Right lobe of liver (tissue), 6 donors: ENCODE measurements around the gene PEAR1. TPM values are rescaled to one million over a fixed set of nuclear protein-coding genes. Genes with fewer than 3 reads are reported as not detected.

Experiments
- ATAC-seq, 4 donors: fragments of 200-7000 bp; cut with Tn5 transposase; one replicate each; pipeline ENCODE4 v1.9.1; 2020; ENCODE audit warnings: mild to moderate bottlenecking in 4 of 4, moderate library complexity in 4 of 4
- DNase-seq, 3 donors: peaks; one replicate each; pipeline ENCODE4 v3.0.0-alpha.2; 2020
- H3K27ac ChIP-seq, 3 donors: fragments of 200-600 bp; one replicate each; pipeline ENCODE4 v1.8.0; 2022
- H3K27me3 ChIP-seq, 2 donors: fragments of 200-600 bp; one replicate each; pipeline ENCODE4 v1.8.0; 2022
- H3K36me3 ChIP-seq, 4 donors: fragments of 200-600 bp; sonication (generic) in 1 of 4; one replicate each; pipeline versions ENCODE4 v1.5.1 to v1.8.0; 2017 to 2022; ENCODE audit warnings: control low read depth in 1 of 4
- H3K4me1 ChIP-seq, 4 donors: fragments of 200-600 bp; sonication (generic) in 1 of 4; one replicate each; pipeline versions ENCODE4 v1.5.1 to v1.8.0; 2017 to 2022; ENCODE audit warnings: control low read depth in 1 of 4
- H3K4me3 ChIP-seq, 3 donors: fragments of 200-600 bp; one replicate each; pipeline ENCODE4 v1.8.0; 2022
- H3K9me3 ChIP-seq, 4 donors: fragments of 200-600 bp; sonication (generic) in 1 of 4; one replicate each; pipeline versions ENCODE4 v1.5.1 to v1.8.0; 2017 to 2022; ENCODE audit warnings: control low read depth in 1 of 4
- CTCF ChIP-seq, 4 donors: fragments of 200-600 bp in 3 of 4; fragments of 450-650 bp in 1 of 4; IDR thresholded peaks; one replicate each; pipeline versions ENCODE4 v1.5.1 to v1.8.0; 2016 to 2022; ENCODE audit warnings: antibody characterized with exemption in 4 of 4, mild to moderate bottlenecking in 2 of 4
- POLR2A ChIP-seq: fragments of 450-650 bp; IDR thresholded peaks from one replicate; pipeline ENCODE4 v1.6.1; 2017; ENCODE audit warnings: antibody characterized with exemption, mild to moderate bottlenecking
- WGBS: methylation state at CpG from one replicate; pipeline ENCODE4 v1.1.6; 2018; ENCODE audit warnings: low coverage, low lambda C conversion rate; ENCODE audit not compliant: insufficient coverage; ENCODE audit errors: missing lambda C conversion rate; 5-methylcytosine and 5-hydroxymethylcytosine counted together
- intact Hi-C, 2 donors: fragments of 100-400 bp; cut with DNase I; formaldehyde crosslinking; loops; one replicate each; pipeline versions ENCODE4 v1.11.2 to v1.14.1; 2022
- total RNA-seq, 6 experiments: library from RNA; depleted of rRNA in 2 of 6; stranded (reverse); fragments of >200 nt in 2 of 6; fragmentation: NEBNext Ultra II Directional in 3 of 6; extraction: Animal tissue kit (Norgen Biotek cat#: 25700) in 3 of 6; gene quantifications; one replicate each; pipeline versions ENCODE4 v1.1.0 to v1.2.4, GENCODE V29; 2016 to 2023
- donor health status: DM: no; HTN: yes; CAD: no.
- donor health status: DM: no; HTN: no; CAD: no.
- donor health status: DM: no; HTN: no; CAD: no.
- donor health status: DM: no; HTN: yes; CAD: no.
- donor health status: DM: no; HTN: yes; CAD: no.

Gene PEAR1
- total RNA-seq, 6 experiments from 2014 or later = 2.2 to 9.8 (median 3.6) TPM

- Histone ChIP-seq H3K4me3 (no peak overlapping the region), H3K4me1 (no peaks in the 10 kb centered on the region), H3K27ac (no peak overlapping the region), H3K36me3 (no peaks in the 10 kb centered on the region), H3K27me3 (no peaks in the 10 kb centered on the region), H3K9me3 (no peaks in the 10 kb centered on the region)
- TF ChIP-seq POLR2A (no peak), CTCF (IDR thresholded peaks at IDR 0.05) (no peak)
- ATAC-seq = no peak
- no peak for DNase-seq
- WGBS = 31% methylated on average over 2 of the region's 13 CpGs
- intact Hi-C loops = no loop called here
Observed at GRCh38 chr1:156868341-156868740, 25.2 kb upstream of the PEAR1 start.

- ATAC-seq (no peak), DNase-seq (no peak)
- H3K27ac ChIP-seq = no peak overlapping the region
- intact Hi-C loops = no loop called here
- H3K4me1 ChIP-seq = no peaks in the 10 kb centered on the region
- 72% methylated on average over 3 of the region's 9 CpGs for WGBS
- H3K27me3 ChIP-seq = no peaks in the 10 kb centered on the region
- no peak overlapping the region for H3K4me3 ChIP-seq
- TF ChIP-seq CTCF (IDR thresholded peaks at IDR 0.05) (no peak), POLR2A (no peak)
- no peaks in the 10 kb centered on the region for H3K9me3 ChIP-seq
- no peaks in the 10 kb centered on the region for H3K36me3 ChIP-seq
Observed at GRCh38 chr1:156869455-156869854, 24.1 kb upstream of the PEAR1 start.

- H3K9me3 ChIP-seq = no peaks in the 10 kb centered on the region
- intact Hi-C loops = no loop called here
- WGBS = no CpG with 5 or more reads among the region's 18 CpGs
- ATAC-seq (no peak), DNase-seq (no peak)
- H3K27ac ChIP-seq = no peak overlapping the region
- H3K36me3 ChIP-seq = no peaks in the 10 kb centered on the region
- H3K27me3 ChIP-seq = no peaks in the 10 kb centered on the region
- TF ChIP-seq CTCF (IDR thresholded peaks at IDR 0.05) (no peak), POLR2A (no peak)
- no peaks in the 10 kb centered on the region for H3K4me1 ChIP-seq
- H3K4me3 ChIP-seq = no peak overlapping the region
Observed at GRCh38 chr1:156873659-156874058, 19.9 kb upstream of the PEAR1 start.

DNA sequence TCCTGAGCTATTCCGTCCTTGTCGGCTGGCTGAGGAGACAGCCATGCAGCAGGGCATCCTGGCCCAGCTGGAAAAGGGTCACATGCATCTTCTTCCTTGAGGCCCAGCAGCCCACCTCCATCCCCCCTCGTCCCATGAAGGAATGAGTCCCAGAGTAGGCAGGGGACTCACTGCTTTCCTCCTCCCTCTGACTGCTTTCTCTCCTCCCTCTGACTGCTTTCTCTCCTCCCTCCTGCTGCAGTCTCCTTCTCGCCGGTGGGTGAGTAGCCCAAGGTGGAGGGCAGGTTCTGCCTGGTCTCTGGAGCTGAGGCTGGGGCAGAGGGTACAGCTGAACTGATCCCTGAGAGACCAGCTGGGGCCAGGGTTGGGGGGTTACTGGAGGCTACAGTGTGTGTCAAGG lies 19.4 kb upstream of the PEAR1 start:
- no peak overlapping the region for H3K4me3 ChIP-seq
- no peaks in the 10 kb centered on the region for H3K4me1 ChIP-seq
- H3K9me3 ChIP-seq = no peaks in the 10 kb centered on the region
- no peak for TF ChIP-seq CTCF (IDR thresholded peaks at IDR 0.05)
- TF ChIP-seq POLR2A = no peak
- no peaks in the 10 kb centered on the region for H3K27me3 ChIP-seq
- H3K36me3 ChIP-seq = no peaks in the 10 kb centered on the region
- ATAC-seq (no peak), DNase-seq (no peak)
- H3K27ac ChIP-seq = no peak overlapping the region
- intact Hi-C loops = no loop called here
- WGBS = 74% methylated on average over 4 of the region's 5 CpGs
